Fibroblast of mammary gland (primary cell): Measurements from ENCODE around the gene MUC5B.

Experiments used
- DNase-seq: peaks from one replicate; pipeline ENCODE4 v3.0.0-alpha.2; 2010; ENCODE audit warnings: low read depth
- H3K4me3 ChIP-seq: 2 replicates; pipeline ENCODE4 v1.5.1; 2011; ENCODE audit warnings: low read depth, mild to moderate bottlenecking, low read length, moderate library complexity; ENCODE audit not compliant: control insufficient read depth
- CTCF ChIP-seq: conservative IDR thresholded peaks from 2 replicates; pipeline ENCODE4 v1.5.1; 2011; ENCODE audit warnings: low read depth, low read length, inconsistent platforms; ENCODE audit not compliant: control insufficient read depth, insufficient read depth

The MUC5B gene

GRCh38 chr11:1217151-1217550, 5.7 kb upstream of the MUC5B start:
- no peak for TF ChIP-seq CTCF
- no peak overlapping the region for H3K4me3 ChIP-seq
- DNase-seq = no peak

- no peak for DNase-seq
- no peak overlapping the region for H3K4me3 ChIP-seq
- no peak for TF ChIP-seq CTCF
Measured at GRCh38 chr11:1218256-1218787, 4.5 kb upstream of the MUC5B start.

- no peak for TF ChIP-seq CTCF
- DNase-seq = no peak
Measured at GRCh38 chr11:1218788-1219445, 3.9 kb upstream of the MUC5B start.

GRCh38 chr11:1219446-1219833, 3.4 kb upstream of the MUC5B start:
- no peak overlapping the region for H3K4me3 ChIP-seq
- no peak for DNase-seq
- TF ChIP-seq CTCF = no peak

More at GRCh38 chr11:1218788-1219445, 3.9 kb upstream of the MUC5B start:
- no peak overlapping the region for H3K4me3 ChIP-seq

- no peak for TF ChIP-seq CTCF
- H3K4me3 ChIP-seq = no peak overlapping the region
- no peak for DNase-seq
Measured at GRCh38 chr11:1219834-1220815, 2.7 kb upstream of the MUC5B start.

- no peak overlapping the region for H3K4me3 ChIP-seq
- DNase-seq = no peak
- no peak for TF ChIP-seq CTCF
Measured at GRCh38 chr11:1220941-1221721, 1.7 kb upstream of the MUC5B start.
